Lower lobe of right lung (tissue), 2 donors: ENCODE measurements around the gene TTLL5. TPM values are rescaled to one million over a fixed set of nuclear protein-coding genes. Genes with fewer than 3 reads are reported as not detected.

Experiments used
- ATAC-seq, 2 donors: fragments of 200-7000 bp; cut with Tn5 transposase; one replicate each; pipeline ENCODE4 v1.9.1; 2020 to 2022; ENCODE audit warnings: mild to moderate bottlenecking in 2 of 2, moderate library complexity in 2 of 2
- DNase-seq: peaks from one replicate; pipeline ENCODE4 v3.0.0-alpha.2; 2020
- H3K27ac ChIP-seq: fragments of 200-600 bp; one replicate; pipeline ENCODE4 v1.8.0; 2022
- H3K27me3 ChIP-seq: fragments of 200-600 bp; one replicate; pipeline ENCODE4 v1.8.0; 2022; ENCODE audit warnings: low read depth
- H3K36me3 ChIP-seq: fragments of 200-600 bp; one replicate; pipeline ENCODE4 v1.8.0; 2022; ENCODE audit warnings: mild to moderate bottlenecking
- H3K4me1 ChIP-seq: fragments of 200-600 bp; one replicate; pipeline ENCODE4 v1.8.0; 2022
- H3K4me3 ChIP-seq: fragments of 200-600 bp; one replicate; pipeline ENCODE4 v1.8.0; 2022; ENCODE audit warnings: mild to moderate bottlenecking
- H3K9me3 ChIP-seq: fragments of 200-600 bp; one replicate; pipeline ENCODE4 v1.8.0; 2022
- CTCF ChIP-seq: fragments of 200-600 bp; IDR thresholded peaks from one replicate; pipeline ENCODE4 v1.8.0; 2022; ENCODE audit warnings: antibody characterized with exemption, mild to moderate bottlenecking
- intact Hi-C: fragments of 100-400 bp; cut with DNase I; formaldehyde crosslinking; loops from one replicate; pipeline ENCODE4 v1.11.0; 2022
- total RNA-seq: library from RNA; stranded (reverse); fragmentation: NEBNext Ultra II Directional; extraction: Animal tissue kit (Norgen Biotek cat#: 25700); gene quantifications from one replicate; pipeline ENCODE4 v1.2.1, GENCODE V29; 2021
- donor health status: DM: no; HTN: yes; CAD: no; lungs with severe emphysema.

Gene TTLL5
- total RNA-seq, 1 donor from 2014 or later, result 32.6 TPM

DNA sequence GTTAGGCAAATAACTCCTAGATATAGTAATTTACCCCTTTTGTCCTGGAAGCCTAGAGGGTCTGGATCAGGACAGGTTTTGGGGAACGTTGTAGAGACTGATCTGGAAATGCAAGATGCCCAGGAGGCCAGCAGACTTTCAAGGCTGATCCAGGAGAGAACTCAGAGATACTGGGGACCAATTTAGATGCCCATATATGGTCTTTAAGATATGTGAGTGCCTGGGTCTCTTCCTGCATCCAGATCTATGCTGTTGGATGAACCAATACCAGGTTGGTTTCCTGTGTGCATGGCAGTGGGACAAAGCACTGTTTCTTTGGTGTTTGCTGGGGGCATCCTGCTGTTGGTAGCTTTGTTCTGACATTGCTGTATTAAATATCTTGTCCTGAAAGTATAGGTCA lies 5.8 kb upstream of the TTLL5 start:
- no peaks in the 10 kb centered on the region for H3K9me3 ChIP-seq
- intact Hi-C loops, result no loop called here
- ATAC-seq (no peak), DNase-seq (no peak)
- no peak overlapping the region for H3K4me3 ChIP-seq
- peaks cover 4% of the 10 kb centered on the region for H3K4me1 ChIP-seq
- no peak overlapping the region for H3K27ac ChIP-seq
- H3K27me3 ChIP-seq, result no peaks in the 10 kb centered on the region
- no peak for TF ChIP-seq CTCF
- peaks cover 74% of the 10 kb centered on the region for H3K36me3 ChIP-seq

DNA sequence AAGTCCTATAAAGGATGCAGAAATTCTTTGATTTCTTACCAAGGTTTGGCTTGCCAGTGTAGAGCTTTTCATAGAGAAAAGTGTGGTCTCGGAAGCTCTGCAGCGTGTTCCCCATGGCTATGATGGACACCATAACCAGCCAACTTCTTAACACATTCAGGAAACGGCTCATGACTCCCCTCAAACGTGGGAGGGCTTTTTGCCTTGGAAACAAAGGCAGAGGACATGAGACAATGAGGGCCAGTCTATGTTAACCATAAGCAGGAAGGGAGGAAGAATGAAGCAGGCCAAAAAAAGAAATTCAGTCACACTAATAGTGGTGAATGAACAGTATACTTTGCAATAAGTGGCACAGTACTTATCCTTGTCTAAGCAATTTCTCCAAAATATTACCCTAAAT lies 3.7 kb upstream of the TTLL5 start:
- Histone ChIP-seq H3K9me3 (no peaks in the 10 kb centered on the region), H3K27ac (no peak overlapping the region), H3K27me3 (no peaks in the 10 kb centered on the region), H3K4me3 (no peak overlapping the region), H3K4me1 (peaks cover 13% of the 10 kb centered on the region), H3K36me3 (peaks cover 53% of the 10 kb centered on the region)
- no peak for DNase-seq
- intact Hi-C loops, result no loop called here
- no peak for TF ChIP-seq CTCF
- ATAC-seq, result no peak

GRCh38 chr14:75658957-75659356 lies 2.1 kb upstream of the TTLL5 start:
- no peaks in the 10 kb centered on the region for H3K27me3 ChIP-seq
- no peak for ATAC-seq
- no peak for TF ChIP-seq CTCF
- no peak for DNase-seq
- H3K27ac ChIP-seq, result no peak overlapping the region
- H3K9me3 ChIP-seq, result no peaks in the 10 kb centered on the region
- peaks cover 13% of the 10 kb centered on the region for H3K4me1 ChIP-seq
- intact Hi-C loops, result no loop called here
- H3K4me3 ChIP-seq, result no peak overlapping the region
- H3K36me3 ChIP-seq, result peaks cover 38% of the 10 kb centered on the region

DNA sequence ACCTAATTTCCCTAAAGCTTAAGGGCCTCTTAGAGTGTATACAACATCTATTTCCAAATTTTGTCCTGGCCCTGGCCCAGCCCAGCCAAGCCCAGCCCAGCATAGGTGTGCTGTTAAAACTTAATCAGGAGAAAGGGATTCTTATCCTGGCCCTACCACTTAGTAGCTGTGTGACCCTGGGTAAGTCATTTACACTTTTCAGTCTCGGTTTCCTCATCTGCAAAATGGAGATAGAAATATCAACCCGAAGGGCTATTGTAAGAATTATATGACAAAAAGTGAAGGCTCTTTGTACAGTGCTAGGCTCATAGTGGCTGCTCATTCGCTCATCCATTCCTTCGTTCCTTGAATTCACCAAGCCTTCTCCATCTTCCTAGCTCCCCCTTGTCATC lies 812 bp upstream of the TTLL5 start:
- Histone ChIP-seq H3K27me3 (no peaks in the 10 kb centered on the region), H3K36me3 (peaks cover 35% of the 10 kb centered on the region), H3K4me1 (peaks cover 13% of the 10 kb centered on the region), H3K27ac (peak overlapping the region; percentile 89), H3K4me3 (peak overlapping the region; percentile 76), H3K9me3 (no peaks in the 10 kb centered on the region)
- intact Hi-C loops, result no loop called here
- ATAC-seq, result peak in 1 of 2 donors; percentile 13
- no peak for TF ChIP-seq CTCF
- DNase-seq, result no peak

DNA sequence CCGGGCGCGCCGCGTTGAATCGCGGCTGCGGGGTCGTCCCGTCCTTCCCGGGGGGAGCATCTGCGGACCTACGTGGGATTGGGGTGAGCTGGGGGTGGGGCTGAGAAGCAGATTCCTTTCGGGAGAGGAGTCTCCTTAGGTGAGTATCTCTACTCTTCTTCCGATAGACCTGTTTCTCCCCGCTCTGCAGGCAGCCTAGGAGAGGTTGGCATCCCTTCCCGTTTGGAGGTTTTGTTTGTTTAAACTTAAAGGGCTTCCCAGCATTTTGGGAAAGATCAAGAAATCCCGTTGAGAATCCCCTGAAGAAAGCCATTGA lies 411 bp downstream of the TTLL5 start:
- no peak for TF ChIP-seq CTCF

DNA sequence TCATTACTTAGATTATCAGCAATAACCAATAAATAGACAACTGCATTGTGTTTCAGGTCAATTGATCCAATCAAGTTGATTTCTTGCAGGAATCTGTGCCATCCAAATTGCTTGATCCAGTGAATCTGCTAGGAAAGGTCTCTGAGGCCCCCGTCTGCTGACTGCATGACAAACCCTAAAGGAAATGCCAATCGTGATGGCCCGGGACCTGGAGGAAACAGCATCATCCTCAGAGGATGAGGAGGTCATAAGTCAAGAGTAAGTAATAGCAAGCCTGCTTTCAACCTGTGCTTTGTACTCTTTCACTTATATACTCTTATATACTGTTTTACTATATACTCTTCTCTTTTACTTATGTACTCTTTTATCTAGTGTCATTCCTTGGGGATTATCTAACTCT lies 1.9 kb downstream of the TTLL5 start:
- TF ChIP-seq CTCF, result no peak
- peaks cover 16% of the 10 kb centered on the region for H3K36me3 ChIP-seq
- no peak for ATAC-seq
- H3K27ac ChIP-seq, result no peak overlapping the region
- no peaks in the 10 kb centered on the region for H3K9me3 ChIP-seq
- DNase-seq, result no peak
- H3K4me1 ChIP-seq, result peaks cover 13% of the 10 kb centered on the region
- intact Hi-C loops, result no loop called here
- H3K27me3 ChIP-seq, result no peaks in the 10 kb centered on the region
- no peak overlapping the region for H3K4me3 ChIP-seq

More for the DNA sequence above, 411 bp downstream of the TTLL5 start:
- intact Hi-C loops, result no loop called here
- Histone ChIP-seq H3K4me3 (peak overlapping the region; percentile 76), H3K36me3 (peaks cover 25% of the 10 kb centered on the region), H3K4me1 (peaks cover 13% of the 10 kb centered on the region), H3K27ac (peak overlapping the region; percentile 89), H3K9me3 (no peaks in the 10 kb centered on the region), H3K27me3 (no peaks in the 10 kb centered on the region)
- ATAC-seq (peak in 1 of 2 donors; percentile 37), DNase-seq (no peak)
